DMS153 (cell line): Measurements from ENCODE around the gene EFNB2.

Experiments used
- DNase-seq: peaks from one replicate; lab custom pipeline; 2025; lab: John Stamatoyannopoulos, UW

Gene EFNB2, protein sequence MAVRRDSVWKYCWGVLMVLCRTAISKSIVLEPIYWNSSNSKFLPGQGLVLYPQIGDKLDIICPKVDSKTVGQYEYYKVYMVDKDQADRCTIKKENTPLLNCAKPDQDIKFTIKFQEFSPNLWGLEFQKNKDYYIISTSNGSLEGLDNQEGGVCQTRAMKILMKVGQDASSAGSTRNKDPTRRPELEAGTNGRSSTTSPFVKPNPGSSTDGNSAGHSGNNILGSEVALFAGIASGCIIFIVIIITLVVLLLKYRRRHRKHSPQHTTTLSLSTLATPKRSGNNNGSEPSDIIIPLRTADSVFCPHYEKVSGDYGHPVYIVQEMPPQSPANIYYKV

GRCh38 chr13:106535552-106536243 is at the start of gene EFNB2:
Gene EFNB2 (minus strand): TSS chr13:106535662. CDS start chr13:106534964, 698 bp downstream.
- DNase-seq: peak; percentile 91

DNA sequence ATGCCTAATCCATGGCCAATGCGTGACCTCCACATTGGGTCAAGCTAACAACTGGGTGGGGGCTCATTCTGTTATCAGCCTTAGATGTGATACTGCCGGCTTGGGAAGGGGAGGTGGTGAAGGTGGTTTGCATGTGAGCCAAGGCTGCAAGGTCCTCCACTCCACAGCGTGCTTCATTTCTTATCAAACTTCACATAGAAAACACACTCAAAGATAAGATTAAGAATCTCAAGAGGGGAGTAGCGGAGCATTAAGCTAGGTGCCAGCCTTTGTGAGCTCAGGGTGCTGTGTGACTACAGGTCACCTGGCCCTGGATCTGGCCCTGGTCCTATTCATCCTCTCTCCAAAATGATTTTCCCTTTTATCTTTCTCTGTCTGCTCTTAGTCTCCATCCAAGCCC is 45.8 kb upstream of the EFNB2 start:
- no peak for DNase-seq

- no peak for DNase-seq
Measured at GRCh38 chr13:106575896-106576295, 40.4 kb upstream of the EFNB2 start.

- DNase-seq: no peak
Measured at GRCh38 chr13:106573868-106574267, 38.4 kb upstream of the EFNB2 start.

DNA sequence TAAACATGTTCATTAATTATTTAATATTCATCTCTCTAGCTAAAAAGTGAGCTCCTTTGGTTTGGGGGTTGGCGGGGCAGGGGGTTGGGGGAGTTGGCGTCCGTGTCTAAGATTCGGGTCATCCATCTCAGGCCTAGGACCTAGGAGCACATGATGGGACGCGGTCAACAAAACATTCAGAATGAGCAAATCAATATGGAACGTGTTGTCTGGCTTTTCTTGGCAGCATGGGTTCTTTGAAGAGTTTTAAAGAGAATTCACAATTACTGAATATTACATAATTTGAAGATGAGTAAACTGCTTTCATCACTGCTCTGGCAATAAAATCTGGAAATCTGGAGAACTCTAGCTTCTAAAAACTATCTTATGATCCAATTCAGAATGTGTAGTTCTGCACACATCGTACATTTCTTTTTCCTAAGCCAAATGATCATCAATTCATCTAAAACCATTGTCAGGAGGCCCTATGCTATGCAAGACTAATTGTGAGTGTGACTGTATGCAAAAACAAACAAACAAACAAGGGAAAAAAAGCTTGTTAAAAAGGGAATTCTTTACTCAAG is 37.9 kb upstream of the EFNB2 start:
- no peak for DNase-seq

DNA sequence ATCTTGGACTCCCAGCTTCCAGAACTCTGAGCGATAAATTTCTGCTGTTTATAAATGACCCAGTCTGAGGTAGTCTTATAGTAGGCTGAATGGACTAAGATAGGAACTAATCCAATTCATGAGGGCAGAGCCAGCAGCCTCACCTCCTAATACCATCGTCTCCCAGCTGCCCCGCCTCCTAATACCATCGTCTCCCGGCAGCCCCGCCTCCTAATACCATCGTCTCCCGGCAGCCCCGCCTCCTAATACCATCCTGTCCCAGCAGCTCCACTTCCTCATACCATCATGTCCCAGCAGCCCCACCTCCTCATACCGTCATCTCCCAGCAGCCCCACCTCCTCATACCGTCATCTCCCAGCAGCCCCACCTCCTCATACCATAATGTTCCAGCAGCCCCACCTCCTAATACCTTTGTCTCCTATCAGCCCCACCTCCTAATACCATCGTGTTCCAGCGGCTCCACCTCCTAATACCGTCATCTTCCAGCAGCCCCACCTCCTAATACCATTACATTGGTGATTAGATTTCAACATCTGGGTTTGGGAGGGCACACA is 34.9 kb upstream of the EFNB2 start:
- DNase-seq: no peak

GRCh38 chr13:106569233-106570095 is 34.0 kb upstream of the EFNB2 start:
- no peak for DNase-seq

GRCh38 chr13:106568299-106569003 is 33.0 kb upstream of the EFNB2 start:
- no peak for DNase-seq

GRCh38 chr13:106567474-106568298 is 32.2 kb upstream of the EFNB2 start, which contains the start of gene ARGLU1:
Gene ARGLU1 (minus strand): TSS chr13:106568137. CDS start chr13:106567919, 218 bp downstream.
- DNase-seq: peak; percentile 76

DNA sequence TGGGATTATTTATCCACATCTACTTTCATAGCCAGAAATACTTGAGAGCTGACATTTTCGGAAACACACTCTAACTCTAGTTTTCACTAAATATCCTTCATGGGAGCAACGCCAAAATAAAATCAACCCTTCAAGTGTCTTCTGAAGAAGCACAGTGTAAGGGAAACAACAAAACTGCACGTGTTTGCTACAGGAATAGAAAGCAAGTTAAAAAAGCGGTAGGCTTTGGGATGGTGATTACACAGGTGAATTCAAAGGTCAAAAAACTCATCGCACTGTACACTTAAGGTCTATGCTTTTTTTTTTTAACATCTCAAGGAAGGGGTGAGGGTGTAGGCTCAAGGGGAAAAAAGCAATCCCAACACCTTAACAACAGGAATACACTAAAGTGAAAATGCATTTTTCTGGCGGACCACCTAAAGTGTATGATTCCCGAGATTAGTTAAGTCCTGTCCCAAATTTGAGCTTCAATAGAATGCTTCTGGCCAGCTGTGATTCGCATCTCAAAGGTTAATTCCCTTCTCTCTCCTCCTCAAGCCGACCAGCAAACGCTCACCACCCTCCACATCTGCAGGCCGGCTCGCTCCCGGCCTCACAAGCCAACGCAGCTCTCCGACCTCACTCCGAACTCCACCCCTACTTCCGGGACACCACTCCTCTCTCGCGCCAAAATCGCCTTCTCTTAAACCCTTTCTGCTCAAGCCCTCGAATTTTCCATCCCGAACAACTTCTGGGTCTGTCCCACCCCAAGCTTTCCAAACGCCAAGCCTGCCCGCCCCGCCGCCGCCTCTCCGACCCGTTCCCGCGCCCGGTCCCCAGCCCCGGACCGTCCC is 31.4 kb upstream of the EFNB2 start:
- no peak for DNase-seq

DNA sequence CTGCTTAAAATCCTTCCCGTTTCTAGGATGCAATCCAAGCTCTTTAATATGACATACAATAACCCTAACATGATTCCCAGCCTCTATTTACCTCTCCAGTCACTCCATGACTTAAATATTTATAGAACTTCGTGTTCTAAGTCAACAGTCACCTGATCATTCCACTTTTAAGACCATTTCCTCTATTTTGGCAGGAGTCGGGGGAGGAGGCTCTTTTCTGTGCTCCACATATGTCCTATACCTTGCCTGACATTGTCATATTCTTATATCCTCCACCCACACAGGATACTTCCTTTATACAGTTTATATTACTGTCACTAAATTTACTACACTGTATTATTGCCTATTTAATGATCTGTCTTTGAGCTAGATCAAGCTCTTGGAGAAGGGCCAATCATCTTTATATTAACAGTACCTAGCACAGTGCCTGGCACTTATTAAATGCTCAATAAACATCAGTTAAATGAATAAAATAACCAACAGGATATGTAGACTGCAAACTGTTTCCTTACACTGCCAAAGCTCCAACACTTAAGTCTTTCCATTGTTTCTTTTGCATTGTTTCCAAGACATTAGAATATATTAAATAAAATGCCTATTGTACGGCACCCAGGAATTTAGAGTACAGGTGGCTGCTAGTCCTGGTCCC is 29.8 kb upstream of the EFNB2 start:
- DNase-seq: no peak

DNA sequence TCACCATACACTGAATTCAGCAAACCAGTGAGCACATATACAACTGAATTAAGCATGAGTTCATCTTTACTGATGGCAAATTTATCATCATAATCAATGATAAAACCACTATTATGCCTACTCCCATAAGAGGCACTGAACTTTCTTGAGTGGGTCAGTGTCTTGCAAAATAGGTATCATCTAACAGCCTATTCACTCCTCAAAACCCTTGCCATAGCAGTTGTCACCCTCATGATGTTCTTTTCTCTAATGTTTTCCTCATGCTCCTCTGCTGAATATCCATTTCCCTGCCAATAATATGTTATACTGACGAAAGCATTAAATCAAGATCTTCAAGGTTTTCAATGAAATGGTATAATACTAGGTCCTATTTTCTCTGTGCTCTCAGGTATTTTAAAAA is 26.8 kb upstream of the EFNB2 start:
- DNase-seq: no peak

DNA sequence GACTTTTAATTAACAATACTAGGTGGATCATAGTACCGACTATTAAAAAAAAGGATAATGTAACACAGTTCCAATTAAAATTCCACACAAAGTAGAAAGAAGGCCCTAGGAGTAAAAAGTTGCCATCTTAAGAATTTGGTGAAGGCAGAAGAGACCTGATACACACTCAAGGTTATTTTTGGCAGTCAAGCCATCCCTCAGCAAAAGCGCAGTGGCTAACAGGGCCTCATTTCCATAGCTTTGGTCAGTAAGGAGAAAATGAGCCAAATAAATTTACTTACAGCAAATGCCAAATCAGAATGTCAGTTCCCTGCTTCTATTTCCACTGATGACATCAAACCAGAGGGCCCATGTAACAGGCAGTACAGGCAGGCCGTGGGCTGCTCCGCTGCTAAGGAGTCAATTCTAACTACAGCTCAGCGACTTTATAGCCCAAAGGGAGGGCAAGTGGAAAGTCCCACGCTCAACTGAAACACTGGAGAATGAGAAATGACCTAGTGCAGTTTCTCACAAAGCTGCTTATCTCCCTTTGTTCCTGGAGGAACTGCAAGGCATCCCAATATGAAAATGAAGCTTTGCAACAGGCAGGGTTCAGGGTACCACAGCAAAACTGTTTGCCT is 26.2 kb upstream of the EFNB2 start:
- no peak for DNase-seq

- DNase-seq: no peak
Measured at GRCh38 chr13:106560821-106561220, 25.4 kb upstream of the EFNB2 start.

DNA sequence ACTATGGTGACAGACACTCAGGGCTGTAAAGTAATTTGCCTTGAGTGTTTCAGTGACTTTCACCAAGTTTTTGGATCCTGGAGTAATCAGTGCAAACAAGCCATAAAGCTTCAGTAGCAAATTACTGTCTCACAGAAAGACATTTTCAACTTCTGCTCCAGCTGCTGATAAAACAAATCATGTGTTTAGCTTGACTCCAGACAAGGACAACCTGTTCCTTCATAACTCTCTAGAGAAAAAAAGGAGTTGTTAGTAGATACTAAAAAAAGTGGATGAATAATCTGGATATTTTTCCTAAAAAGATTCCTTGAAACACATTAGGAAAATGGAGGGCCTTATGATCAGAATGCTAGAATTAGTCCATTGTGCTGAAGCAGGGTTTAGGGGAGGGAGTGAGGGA is 23.1 kb upstream of the EFNB2 start:
- DNase-seq: no peak

DNA sequence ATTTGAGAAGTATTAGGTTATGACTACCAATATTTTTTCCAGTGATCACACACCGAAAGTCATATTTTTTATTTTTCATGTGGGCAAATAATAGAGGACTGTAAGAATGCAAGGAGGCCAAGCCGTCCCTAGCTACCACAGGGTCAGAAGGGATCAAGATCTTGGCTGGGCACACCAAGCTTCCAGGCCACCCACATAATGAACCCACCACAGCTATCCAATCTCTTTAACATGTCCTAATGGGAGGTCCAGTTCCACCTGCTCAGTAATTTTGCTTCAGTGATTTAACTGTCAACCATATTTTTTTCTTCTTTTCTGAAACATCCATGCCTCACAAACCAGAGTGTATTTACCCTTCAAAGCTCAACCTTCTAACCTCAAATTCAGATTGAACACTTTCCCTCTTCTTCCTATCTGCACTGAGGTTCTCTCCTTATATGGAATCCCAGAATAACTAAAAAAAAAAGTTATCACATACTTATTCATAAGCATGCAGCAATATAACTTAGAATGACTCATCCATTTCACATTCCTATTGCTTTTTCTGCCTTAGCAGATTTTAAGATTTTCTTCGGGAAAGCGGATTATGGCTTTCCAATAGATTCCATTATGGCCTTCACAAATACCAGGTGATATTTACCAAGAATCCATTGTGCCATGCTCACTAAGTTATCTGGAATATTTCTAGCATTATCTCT is 20.3 kb upstream of the EFNB2 start:
- DNase-seq: no peak

DNA sequence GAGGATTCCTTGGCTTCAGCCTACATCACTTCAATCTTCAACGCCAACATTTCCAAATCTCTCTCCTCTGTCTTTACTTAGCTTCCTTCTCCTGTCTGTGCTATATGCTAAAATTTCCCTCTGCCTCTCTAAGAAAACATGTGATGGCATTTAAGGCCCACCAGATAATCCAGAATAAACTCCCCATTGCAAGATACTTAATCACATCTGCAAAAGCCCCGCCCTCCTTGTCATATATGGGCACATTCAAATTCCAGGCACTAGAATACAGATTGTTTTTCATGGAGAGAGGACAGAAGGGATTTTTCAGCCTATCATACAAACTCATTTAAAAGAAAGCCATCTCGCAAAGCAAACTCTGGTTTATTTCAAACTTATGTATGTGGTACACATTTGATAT is 16.3 kb upstream of the EFNB2 start:
- DNase-seq: no peak

- DNase-seq: no peak
Measured at GRCh38 chr13:106551350-106551749, 15.9 kb upstream of the EFNB2 start.
